ENCODE results near the gene STK32A.

DNA sequence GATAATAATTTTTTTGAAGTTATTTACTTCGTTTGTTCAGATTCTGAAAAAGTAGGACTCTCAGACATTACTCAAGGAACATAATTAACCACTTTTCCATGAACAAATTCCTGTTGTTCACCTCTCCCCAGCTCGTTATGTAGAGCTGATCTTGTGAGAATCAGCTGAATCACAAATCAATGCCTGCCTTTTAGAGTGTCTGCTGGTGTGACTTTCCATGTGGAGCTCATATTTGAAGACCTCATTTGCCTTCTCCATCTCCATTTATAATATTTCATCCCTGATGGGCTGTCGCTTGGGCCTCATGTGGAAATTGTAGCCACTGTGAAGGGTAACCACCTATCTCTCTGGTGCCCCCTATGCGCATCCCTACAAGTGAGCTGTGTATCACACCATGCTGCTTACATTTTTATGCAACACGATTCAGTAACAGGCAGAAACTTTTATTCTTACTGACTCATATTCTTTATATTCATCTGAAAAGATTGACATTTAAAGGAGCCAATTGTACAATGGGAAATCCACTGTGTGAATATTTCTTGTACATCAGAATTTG, 111.3 kb downstream of the STK32A start:
- TF ChIP-seq, protein P1, sequence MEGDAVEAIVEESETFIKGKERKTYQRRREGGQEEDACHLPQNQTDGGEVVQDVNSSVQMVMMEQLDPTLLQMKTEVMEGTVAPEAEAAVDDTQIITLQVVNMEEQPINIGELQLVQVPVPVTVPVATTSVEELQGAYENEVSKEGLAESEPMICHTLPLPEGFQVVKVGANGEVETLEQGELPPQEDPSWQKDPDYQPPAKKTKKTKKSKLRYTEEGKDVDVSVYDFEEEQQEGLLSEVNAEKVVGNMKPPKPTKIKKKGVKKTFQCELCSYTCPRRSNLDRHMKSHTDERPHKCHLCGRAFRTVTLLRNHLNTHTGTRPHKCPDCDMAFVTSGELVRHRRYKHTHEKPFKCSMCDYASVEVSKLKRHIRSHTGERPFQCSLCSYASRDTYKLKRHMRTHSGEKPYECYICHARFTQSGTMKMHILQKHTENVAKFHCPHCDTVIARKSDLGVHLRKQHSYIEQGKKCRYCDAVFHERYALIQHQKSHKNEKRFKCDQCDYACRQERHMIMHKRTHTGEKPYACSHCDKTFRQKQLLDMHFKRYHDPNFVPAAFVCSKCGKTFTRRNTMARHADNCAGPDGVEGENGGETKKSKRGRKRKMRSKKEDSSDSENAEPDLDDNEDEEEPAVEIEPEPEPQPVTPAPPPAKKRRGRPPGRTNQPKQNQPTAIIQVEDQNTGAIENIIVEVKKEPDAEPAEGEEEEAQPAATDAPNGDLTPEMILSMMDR (IDR thresholded peaks at IDR 0.05) = no peak
- TF ChIP-seq POLR2A (IDR thresholded peaks at IDR 0.05) = no peak
